Stimulated activated naive CD8-positive, alpha-beta T cell treated with anti-CD3 and anti-CD28 coated beads, Interleukin-15, amount 100 ng/mL, for 72 hours (primary cell): ENCODE results near the gene IP6K1.

Experiments
- ATAC-seq: fragments of 150-1000 bp; cut with Tn5 transposase; 2 replicates; pipeline ENCODE4 v1.10.0; 2021; ENCODE audit warnings: mild to moderate bottlenecking, moderate library complexity
- DNase-seq, 2 donors: peaks; one replicate each; pipeline ENCODE4 v3.0.0; 2021 to 2022
- H3K27ac Mint-ChIP-seq, 2 donors: one replicate each; pipeline ENCODE4 v1.8.0; 2022; ENCODE audit warnings: mild to moderate bottlenecking in 2 of 2, mixed read lengths in 2 of 2, moderate library complexity in 2 of 2
- H3K27me3 Mint-ChIP-seq: one replicate; pipeline ENCODE4 v1.8.0; 2022; ENCODE audit warnings: mixed read lengths
- H3K4me1 Mint-ChIP-seq: one replicate; pipeline ENCODE4 v1.8.0; 2022; ENCODE audit warnings: mild to moderate bottlenecking, mixed read lengths
- H3K4me3 Mint-ChIP-seq, 2 donors: one replicate each; pipeline ENCODE4 v1.8.0; 2022; ENCODE audit warnings: mild to moderate bottlenecking in 2 of 2, mixed read lengths in 2 of 2, moderate library complexity in 1 of 2
- H3K9me3 Mint-ChIP-seq, 2 donors: one replicate each; pipeline ENCODE4 v1.8.0; 2022; ENCODE audit warnings: mixed read lengths in 2 of 2

IP6K1 gene

DNA sequence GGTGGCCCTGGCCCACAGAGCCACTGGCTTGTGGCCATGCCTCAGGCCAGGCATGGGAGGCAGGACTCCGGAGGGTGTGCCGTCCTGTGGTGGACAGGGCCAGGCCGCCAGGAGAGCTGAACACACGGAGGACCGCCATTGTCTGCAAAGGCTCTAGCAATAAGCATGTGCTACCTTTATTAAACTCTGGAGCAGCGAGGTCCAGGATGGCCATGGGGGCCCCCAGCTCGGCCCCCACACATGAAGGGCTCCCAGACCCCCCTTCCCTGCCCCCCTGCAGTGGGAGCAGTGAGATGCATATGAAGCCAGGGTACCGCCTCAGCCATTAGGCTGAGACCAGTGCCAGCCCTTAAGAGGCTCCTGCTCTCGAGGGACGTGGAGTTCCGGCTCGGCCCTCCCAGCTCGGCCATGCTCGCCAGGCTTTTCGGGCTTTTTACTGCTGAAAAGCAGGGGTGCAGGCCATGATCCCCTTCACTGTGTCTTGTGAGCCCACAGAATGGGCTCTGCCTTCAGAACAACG lies 69.6 kb downstream of the IP6K1 start:
- ATAC-seq (no peak), DNase-seq (no peak)
- no peaks in the 10 kb centered on the region for H3K27me3 Mint-ChIP-seq
- peaks cover 52% of the 10 kb centered on the region for H3K4me1 Mint-ChIP-seq
- H3K4me3 Mint-ChIP-seq, result no peak overlapping the region
- H3K9me3 Mint-ChIP-seq, result no peaks in the 10 kb centered on the region
- no peak overlapping the region for H3K27ac Mint-ChIP-seq

DNA sequence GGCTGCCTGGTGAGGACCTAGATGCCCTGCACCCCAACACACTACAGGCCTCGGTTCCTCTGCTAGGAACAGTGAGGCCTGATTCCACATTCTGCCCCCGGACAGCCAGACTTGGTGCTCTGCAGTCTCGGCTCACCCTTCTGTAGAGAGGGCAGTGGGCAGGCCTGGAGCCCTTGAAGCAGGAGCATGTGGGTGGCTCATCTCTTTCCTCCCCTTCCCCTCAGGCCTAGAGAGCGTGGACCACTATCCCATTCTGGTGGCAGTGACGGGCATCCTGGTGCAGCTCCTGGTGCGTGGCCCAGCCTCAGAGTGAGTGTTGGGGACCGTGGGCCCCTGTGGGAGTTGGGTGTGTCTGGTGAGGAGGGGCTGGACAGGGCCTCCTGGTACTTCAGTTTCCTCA lies 70.2 kb downstream of the IP6K1 start:
- ATAC-seq (no peak), DNase-seq (no peak)
- no peaks in the 10 kb centered on the region for H3K9me3 Mint-ChIP-seq
- no peak overlapping the region for H3K27ac Mint-ChIP-seq
- peaks cover 53% of the 10 kb centered on the region for H3K4me1 Mint-ChIP-seq
- H3K4me3 Mint-ChIP-seq, result no peak overlapping the region
- H3K27me3 Mint-ChIP-seq, result no peaks in the 10 kb centered on the region

DNA sequence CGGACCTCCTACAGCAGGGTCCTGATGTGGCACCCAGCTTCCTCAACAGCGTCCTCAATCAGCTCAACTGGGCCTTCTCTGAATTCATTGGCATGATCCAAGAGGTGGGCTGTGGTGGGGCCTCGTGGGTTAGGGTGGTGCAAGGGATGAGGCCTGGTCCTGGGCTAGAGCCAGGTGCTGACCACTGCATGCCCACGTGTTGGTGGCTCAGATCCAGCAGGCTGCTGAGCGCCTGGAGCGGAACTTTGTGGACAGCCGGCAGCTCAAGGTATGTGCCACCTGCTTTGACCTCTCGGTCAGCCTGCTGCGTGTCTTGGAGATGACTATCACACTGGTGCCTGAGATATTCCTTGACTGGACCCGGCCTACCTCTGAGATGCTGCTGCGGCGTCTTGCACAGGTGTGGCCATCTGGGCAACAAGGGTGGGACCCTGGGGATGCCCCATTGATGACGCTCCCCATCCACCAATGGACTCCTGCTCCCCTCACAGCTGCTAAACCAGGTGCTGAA lies 70.7 kb downstream of the IP6K1 start:
- DNase-seq (no peak), ATAC-seq (no peak)
- Mint-ChIP-seq H3K4me3 (no peak overlapping the region), H3K27ac (peak overlapping the region in 1 of 2 donors; percentile 56), H3K9me3 (no peaks in the 10 kb centered on the region), H3K27me3 (no peaks in the 10 kb centered on the region), H3K4me1 (peaks cover 48% of the 10 kb centered on the region)

DNA sequence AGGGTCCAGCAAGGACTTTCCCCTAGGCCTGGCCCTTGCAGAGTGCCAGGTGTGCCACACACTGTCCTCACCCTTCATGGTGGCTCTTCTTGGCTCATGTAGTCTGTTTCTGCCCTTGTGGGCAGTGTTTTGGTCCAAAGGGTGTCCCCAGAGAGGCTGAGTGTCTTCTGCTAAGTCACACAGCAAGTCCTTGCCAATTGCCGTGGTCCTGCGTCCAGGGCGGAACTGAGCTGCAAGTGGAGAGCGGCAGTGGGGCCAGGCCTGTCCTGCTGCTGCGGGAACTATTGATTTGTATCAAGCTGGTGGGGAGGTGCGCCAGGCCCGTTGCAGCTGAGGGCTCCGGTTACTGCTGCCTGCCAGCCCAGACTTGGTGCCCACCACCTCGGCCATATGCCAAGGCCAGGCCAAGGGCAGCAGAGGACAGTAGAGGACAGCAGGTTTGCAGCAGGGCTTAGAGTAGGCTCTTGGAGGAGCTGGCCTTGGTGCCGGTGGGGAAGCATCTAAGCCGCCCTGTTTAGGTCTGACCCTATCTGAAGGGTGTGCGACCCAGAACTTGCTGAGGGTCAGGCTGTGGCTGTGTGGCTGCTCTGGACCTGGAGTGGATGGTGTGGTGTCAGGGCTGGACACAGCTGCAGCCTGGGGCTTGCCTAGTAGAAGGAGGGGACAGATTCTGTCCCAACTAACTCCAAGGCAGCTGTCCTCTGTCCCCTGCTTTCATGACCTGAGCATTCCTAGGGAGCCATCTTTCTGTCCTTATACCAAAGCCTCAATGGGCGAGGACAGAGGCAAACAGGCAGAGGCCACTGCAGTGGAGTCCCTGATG lies 71.4 kb downstream of the IP6K1 start:
- H3K27ac Mint-ChIP-seq, result peak overlapping the region in 1 of 2 donors; percentile 75
- no peaks in the 10 kb centered on the region for H3K27me3 Mint-ChIP-seq
- no peaks in the 10 kb centered on the region for H3K9me3 Mint-ChIP-seq
- ATAC-seq, result no peak
- DNase-seq, result no peak
- peaks cover 40% of the 10 kb centered on the region for H3K4me1 Mint-ChIP-seq
- H3K4me3 Mint-ChIP-seq, result no peak overlapping the region

DNA sequence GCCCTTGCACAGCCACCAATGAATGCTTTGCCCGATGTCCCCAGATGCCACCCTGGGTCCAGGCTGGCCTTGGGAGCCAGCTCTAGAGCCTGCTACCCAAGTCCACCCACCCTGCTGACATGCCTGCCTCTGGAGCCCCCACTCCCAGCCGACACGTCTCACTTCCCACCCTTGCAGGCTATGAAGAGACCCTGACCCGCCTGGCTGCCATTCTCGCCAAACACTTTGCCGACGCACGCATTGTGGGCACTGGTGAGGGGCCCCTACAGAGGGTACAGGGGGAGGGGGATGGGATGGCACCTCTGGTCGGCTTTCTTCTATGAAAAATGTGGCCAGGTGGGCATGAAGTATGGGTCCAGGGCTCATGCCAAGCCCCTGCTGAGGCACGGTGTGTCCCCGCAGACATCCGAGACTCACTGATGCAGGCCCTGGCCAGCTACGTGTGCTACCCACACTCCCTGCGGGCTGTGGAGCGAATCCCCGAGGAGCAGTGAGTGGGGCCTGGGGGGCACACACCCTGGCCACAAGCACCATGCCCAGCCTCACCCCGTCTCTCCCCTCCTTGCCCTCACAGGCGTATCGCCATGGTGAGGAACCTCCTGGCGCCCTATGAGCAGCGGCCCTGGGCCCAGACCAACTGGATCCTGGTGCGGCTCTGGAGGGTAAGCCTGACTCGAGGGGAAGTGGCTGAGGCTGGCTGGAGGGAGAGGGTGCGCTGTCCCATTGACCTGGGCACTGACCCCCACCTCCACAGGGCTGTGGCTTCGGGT lies 72.8 kb downstream of the IP6K1 start:
- Mint-ChIP-seq H3K4me3 (no peak overlapping the region), H3K9me3 (no peaks in the 10 kb centered on the region), H3K4me1 (peaks cover 26% of the 10 kb centered on the region), H3K27me3 (no peaks in the 10 kb centered on the region), H3K27ac (peak overlapping the region in 1 of 2 donors; percentile 48)
- ATAC-seq (no peak), DNase-seq (no peak)

DNA sequence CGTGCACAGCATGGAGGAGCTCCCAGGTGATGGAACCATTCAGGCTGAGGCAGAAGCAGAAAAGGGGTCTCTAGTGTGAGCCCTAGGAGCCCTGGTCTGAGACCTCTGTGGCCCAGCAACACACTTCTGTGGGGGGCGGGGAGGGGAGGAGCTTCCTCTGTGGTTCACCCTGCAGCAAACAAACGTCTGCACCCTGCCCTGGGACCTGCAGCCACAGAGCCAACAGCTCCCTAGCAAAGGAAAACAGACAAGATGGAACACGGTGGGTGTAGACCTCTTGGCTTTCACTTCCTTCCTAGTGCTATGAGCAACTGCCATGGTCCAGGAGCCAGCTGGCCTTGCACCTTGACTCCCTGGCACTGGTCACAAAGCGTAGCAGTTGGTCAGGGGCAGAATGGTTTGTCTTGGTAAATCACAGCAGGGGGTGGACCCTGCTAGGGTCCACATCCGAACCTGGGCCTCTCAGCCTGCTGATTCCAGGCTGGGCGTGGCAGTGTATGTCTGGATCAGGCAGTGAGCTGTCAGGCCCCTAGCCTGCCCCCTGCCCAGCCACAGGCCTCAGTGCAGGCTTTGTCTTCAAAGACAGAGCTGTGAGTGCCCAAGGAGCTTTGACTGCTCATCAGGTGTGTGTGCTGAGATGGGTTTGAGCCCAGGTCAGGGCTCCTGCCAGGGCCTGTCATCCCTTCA lies 73.6 kb downstream of the IP6K1 start:
- Mint-ChIP-seq H3K27me3 (no peaks in the 10 kb centered on the region), H3K4me1 (peaks cover 23% of the 10 kb centered on the region), H3K9me3 (no peaks in the 10 kb centered on the region), H3K4me3 (no peak overlapping the region), H3K27ac (no peak overlapping the region)
- ATAC-seq, result no peak
- DNase-seq, result no peak

DNA sequence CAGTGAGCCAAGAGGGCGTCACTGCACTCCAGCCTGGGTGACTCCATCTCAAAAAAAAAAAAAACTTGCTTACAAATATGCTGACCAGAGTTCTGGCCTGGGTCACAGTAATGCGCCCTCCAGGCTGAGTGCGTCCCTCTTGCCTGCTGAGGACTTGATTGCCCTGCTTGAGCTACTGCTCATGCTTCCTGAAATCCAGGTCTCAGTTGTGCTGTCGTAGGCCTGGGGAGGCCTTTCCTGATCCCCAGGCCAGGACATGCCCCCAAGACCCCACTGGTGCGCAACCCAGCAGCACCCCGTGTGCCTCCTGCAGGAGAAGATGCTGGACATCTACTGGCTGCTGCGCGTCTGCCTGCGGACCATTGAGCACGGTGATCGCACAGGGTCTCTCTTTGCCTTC lies 74.2 kb downstream of the IP6K1 start:
- H3K9me3 Mint-ChIP-seq, result no peaks in the 10 kb centered on the region
- no peak overlapping the region for H3K27ac Mint-ChIP-seq
- H3K4me3 Mint-ChIP-seq, result no peak overlapping the region
- ATAC-seq, result no peak
- peaks cover 23% of the 10 kb centered on the region for H3K4me1 Mint-ChIP-seq
- no peaks in the 10 kb centered on the region for H3K27me3 Mint-ChIP-seq
- no peak for DNase-seq

DNA sequence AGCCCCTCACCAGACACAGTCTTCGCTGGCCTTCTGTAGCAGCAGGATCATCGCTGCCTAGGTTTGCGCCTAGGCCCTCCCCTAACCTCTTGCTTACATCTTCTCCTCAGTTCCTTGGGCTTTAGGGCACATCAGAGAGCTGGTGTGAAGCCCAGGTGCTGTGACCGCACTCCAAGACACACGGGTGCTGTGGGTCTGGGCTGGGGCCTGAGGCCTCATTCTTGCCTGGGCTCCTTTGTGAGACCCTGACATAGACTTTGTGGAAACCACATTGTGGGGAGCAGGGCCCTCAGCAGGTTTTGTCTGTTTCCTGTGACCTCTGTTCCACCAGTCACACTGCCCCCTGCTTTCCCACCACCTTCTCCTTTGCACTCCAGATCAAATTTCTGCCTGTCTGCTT lies 74.9 kb downstream of the IP6K1 start:
- Mint-ChIP-seq H3K27me3 (no peaks in the 10 kb centered on the region), H3K4me1 (peaks cover 23% of the 10 kb centered on the region), H3K4me3 (no peak overlapping the region), H3K9me3 (no peaks in the 10 kb centered on the region), H3K27ac (peak overlapping the region in 1 of 2 donors; percentile 59)
- ATAC-seq (no peak), DNase-seq (no peak)

DNA sequence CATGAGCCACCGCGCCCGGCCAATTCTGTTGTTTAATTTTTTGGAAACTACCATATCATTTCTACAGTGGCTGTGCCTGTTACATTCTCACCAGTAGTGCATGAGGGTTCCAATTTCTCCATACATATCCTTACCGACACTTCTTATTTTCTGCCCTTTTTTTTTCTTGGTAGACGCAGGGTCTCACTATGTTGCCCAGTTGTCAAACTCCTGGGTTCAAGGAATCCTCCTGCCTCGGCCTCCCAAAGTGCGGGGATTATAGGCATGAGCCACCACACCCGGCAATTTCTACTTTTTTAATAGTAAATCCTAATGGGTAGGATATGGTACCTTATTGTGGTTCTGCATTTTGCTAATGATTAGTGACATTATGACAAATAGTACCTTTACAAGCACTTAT lies 76.5 kb downstream of the IP6K1 start:
- Mint-ChIP-seq H3K4me1 (peaks cover 23% of the 10 kb centered on the region), H3K4me3 (no peak overlapping the region), H3K9me3 (no peaks in the 10 kb centered on the region), H3K27me3 (no peaks in the 10 kb centered on the region), H3K27ac (no peak overlapping the region)
- no peak for ATAC-seq
- DNase-seq, result no peak

DNA sequence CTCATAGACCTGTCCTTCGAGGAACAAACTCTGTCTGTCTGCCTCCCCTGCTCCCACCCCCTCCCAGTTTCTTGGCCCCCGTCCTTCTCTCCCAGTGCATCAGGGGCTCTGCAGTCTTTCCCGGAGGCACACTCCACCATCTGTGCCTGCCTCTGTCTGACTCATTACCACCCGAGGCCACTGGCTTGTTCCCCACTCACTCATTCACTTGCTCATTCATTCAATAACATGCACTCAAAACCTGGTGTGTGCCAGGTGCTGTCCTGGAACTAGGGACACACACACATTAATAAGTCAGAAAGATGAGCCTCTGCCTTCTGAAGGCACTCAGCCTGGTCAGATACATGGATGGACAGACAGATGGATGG lies 79.2 kb downstream of the IP6K1 start:
- peaks cover 17% of the 10 kb centered on the region for H3K4me1 Mint-ChIP-seq
- DNase-seq, result no peak
- ATAC-seq, result no peak
- H3K4me3 Mint-ChIP-seq, result no peak overlapping the region
- H3K27me3 Mint-ChIP-seq, result no peaks in the 10 kb centered on the region
- no peaks in the 10 kb centered on the region for H3K9me3 Mint-ChIP-seq
- H3K27ac Mint-ChIP-seq, result peak overlapping the region in 1 of 2 donors; percentile 7

DNA sequence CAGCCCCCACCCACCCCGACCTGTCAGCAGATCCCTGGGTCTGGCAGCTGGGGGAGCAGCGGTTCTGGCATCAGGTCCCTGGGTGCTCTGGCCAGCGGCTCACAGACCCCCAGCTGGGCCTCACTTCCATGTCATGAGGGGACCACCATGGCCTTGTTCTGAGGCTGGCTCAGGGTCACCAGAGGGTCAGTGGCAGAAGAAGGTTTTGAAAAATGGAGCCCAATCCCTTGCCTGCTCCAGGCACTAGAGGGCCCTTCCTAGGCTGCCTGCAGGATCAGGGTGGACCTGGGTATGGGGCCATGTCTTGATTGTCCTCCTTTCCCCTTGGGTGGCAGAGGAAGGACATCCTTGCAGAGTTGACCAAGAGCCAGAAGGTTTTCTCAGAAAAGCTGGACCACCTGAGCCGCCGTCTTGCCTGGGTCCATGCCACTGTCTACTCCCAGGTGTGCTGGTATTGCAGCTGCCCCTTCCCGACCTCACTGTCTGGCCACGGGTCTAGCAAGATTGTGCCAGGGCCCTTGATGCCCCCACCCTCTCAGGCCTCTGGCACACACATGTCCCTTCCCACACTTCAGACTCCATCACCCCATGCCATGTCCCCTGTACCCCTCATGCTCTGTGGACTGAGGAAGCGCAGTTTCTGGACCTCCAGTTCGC lies 79.8 kb downstream of the IP6K1 start:
- Mint-ChIP-seq H3K4me3 (no peak overlapping the region), H3K27me3 (no peaks in the 10 kb centered on the region)
- no peak for DNase-seq

DNA sequence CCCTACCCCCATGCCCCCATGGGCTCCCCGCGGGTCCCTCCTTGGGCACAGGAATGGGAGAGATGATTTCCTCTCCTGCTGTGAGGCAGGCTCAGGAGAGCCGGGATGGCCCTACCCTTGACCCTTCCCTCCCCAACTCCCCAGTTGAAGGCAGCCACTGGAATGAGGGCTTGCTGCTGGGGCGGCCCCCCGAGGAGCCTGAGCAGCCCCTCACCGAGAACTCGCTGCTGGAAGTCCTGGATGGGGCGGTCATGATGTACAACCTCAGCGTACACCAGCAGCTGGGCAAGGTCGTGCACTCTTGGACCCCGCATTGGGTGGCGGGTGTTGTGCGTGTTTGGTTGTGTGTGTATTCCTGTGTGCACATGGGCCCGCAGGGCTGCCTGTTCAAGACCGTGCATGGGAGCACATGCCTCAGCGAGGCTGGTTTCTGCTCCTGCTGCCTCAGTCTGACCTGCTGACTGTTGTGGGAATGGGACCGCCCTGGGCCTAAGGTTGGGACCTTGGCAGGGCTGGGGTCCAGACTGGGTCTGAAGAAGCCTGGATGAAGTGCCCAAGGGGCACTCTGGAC lies 80.9 kb downstream of the IP6K1 start:
- H3K4me1 Mint-ChIP-seq, result peaks cover 9% of the 10 kb centered on the region
- no peaks in the 10 kb centered on the region for H3K27me3 Mint-ChIP-seq

More for the DNA sequence above, 79.8 kb downstream of the IP6K1 start:
- Mint-ChIP-seq H3K27ac (no peak overlapping the region), H3K9me3 (no peaks in the 10 kb centered on the region), H3K4me1 (peaks cover 12% of the 10 kb centered on the region)
- no peak for ATAC-seq

DNA sequence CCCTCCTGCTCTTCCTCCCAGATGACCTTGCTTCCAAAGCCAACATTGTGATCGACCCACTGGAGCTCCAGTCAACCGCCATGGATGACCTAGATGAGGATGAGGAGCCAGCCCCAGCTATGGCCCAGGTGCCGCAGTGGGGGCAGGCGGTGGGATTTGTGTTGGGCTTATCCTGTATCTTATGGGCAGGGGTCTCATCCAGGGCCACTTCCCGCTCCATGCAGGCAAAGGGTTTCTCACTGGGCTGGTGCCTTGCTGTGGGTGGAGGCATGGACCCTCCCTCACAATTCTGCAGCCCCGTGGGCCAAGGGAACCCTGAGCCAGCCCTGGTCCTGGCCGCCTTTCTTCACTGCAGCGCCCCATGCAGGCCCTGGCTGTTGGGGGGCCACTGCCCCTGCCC lies 81.7 kb downstream of the IP6K1 start:
- DNase-seq, result no peak
- H3K27ac Mint-ChIP-seq, result no peak overlapping the region
- H3K4me1 Mint-ChIP-seq, result peaks cover 9% of the 10 kb centered on the region
- H3K4me3 Mint-ChIP-seq, result no peak overlapping the region
- no peaks in the 10 kb centered on the region for H3K9me3 Mint-ChIP-seq
- no peak for ATAC-seq
- H3K27me3 Mint-ChIP-seq, result no peaks in the 10 kb centered on the region

More for the DNA sequence above, 80.9 kb downstream of the IP6K1 start:
- no peak overlapping the region for H3K27ac Mint-ChIP-seq
- ATAC-seq (no peak), DNase-seq (no peak)
- no peak overlapping the region for H3K4me3 Mint-ChIP-seq
- H3K9me3 Mint-ChIP-seq, result no peaks in the 10 kb centered on the region

DNA sequence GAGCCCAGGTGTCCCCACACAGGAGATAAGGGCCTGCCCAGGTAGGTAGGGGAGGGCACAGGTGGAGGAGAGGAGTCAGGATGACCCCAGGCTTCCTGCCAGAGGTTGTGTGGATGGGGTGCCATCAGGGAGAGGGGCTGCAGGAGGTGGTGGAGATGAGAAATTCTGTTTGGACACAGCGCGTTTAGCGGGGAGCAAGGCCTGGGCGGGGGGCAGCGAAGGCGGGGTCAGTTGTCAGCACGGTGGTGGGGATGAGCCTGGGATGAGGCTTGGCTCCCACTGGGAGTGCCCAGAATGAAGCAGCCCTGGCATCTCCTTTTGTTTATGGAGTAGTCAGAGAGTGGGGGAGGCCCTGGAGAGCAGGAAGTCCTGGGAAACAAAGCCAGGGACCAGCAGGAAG lies 82.4 kb downstream of the IP6K1 start:
- peaks cover 9% of the 10 kb centered on the region for H3K4me1 Mint-ChIP-seq
- ATAC-seq (no peak), DNase-seq (no peak)
- H3K4me3 Mint-ChIP-seq, result no peak overlapping the region
- H3K27me3 Mint-ChIP-seq, result no peaks in the 10 kb centered on the region
- H3K9me3 Mint-ChIP-seq, result no peaks in the 10 kb centered on the region
- H3K27ac Mint-ChIP-seq, result peak overlapping the region in 1 of 2 donors; percentile 66

DNA sequence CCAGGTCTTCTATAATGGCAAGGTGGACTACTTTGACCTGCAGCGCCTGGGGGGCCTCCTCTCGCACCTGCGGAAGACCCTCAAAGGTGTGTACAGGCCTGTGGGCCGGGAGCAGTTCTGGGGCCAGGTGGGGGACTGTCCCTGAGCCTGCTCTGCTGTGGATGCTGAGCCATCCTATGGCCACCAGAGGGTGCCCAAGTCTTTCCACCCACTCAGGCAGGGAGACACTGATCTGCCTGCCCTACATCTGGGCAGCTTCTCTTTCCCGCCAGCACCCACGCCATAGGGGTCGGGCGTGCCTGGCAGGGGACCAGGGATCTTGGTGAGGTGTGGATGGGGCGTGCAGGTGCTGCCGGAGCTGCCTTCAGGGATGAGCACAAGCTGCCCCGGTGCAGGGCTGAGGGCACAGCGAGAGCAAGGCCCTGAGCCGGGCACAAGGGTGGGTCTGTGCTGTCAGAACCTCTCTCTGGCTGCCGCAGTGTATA lies 82.9 kb downstream of the IP6K1 start:
- peak overlapping the region in 1 of 2 donors; percentile 66 for H3K27ac Mint-ChIP-seq
- peak; percentile 93 for ATAC-seq
- H3K4me1 Mint-ChIP-seq, result peaks cover 9% of the 10 kb centered on the region
- peak; percentile 68 to 77 for DNase-seq
- H3K27me3 Mint-ChIP-seq, result no peaks in the 10 kb centered on the region
- no peak overlapping the region for H3K4me3 Mint-ChIP-seq
- no peaks in the 10 kb centered on the region for H3K9me3 Mint-ChIP-seq
